ENCODE measurements around the gene GALNT9. TPM values are rescaled to one million over a fixed set of nuclear protein-coding genes. Genes with fewer than 3 reads are reported as not detected.

The GALNT9 gene
- polyA plus RNA-seq, 1 donor from 2014 or later = 13.5 TPM

DNA sequence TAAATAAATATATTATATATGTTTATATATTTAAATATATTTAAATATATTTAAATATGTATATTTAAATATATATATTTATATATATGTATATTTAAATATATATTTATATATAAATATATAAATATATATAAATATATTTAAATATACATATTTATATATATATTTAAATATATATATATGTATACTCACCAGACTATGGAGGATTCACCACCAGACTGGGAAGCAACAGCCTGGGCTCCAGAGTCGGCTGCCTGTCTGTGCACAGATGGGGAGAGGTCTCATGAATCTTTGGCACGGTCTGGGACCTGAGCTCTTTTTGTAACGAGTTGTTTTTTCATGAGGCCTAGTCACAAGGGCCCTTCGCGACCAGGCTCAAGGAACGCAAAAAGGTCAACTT, 163.8 kb downstream of the GALNT9 start:
- no peak overlapping the region for H3K27ac ChIP-seq (ENCODE audit: low read length)
- H4K20me1 ChIP-seq (ENCODE audit: insufficient read depth) = no peaks in the 10 kb centered on the region
- H3K9me2 ChIP-seq (ENCODE audit: insufficient read depth, low read length) = no peaks in the 10 kb centered on the region
- no peaks in the 10 kb centered on the region for H3K36me3 ChIP-seq (ENCODE audit: insufficient read depth, low read length)
- no peak overlapping the region for H3K9ac ChIP-seq (ENCODE audit: low read length)
- TF ChIP-seq SMC3 (conservative IDR thresholded peaks at IDR 0.05; ENCODE audit: poor library complexity) (no peak), REST (IDR thresholded peaks at IDR 0.05; ENCODE audit: borderline replicate concordance) (no peak), EP300 (conservative IDR thresholded peaks at IDR 0.05; ENCODE audit: poor library complexity, severe bottlenecking) (no peak), CTCF (IDR thresholded peaks at IDR 0.05; ENCODE audit: poor library complexity, severe bottlenecking) (no peak), EZH2 (IDR thresholded peaks at IDR 0.05; ENCODE audit: borderline replicate concordance, insufficient read depth, low read length, poor library complexity, severe bottlenecking) (no peak), RAD21 (conservative IDR thresholded peaks at IDR 0.05) (no peak), POLR2AphosphoS5 (IDR thresholded peaks at IDR 0.05) (no peak), TAF1 (IDR thresholded peaks at IDR 0.05; ENCODE audit: low read depth) (no peak), MXI1 (conservative IDR thresholded peaks at IDR 0.05; ENCODE audit: poor library complexity, severe bottlenecking) (no peak)
- no peak overlapping the region for H3K4me3 ChIP-seq (ENCODE audit: low read length)
- no peaks in the 10 kb centered on the region for H3F3A ChIP-seq (ENCODE audit: insufficient read depth, low read length, poor library complexity, severe bottlenecking)
- no peaks in the 10 kb centered on the region for H3K9me3 ChIP-seq (ENCODE audit: low read length)
- no peak overlapping the region for H3K4me2 ChIP-seq (ENCODE audit: low read length)
- no peaks in the 10 kb centered on the region for H3K79me2 ChIP-seq (replicated peaks; ENCODE audit: insufficient read depth, low read length)
- no peak overlapping the region for H2AFZ ChIP-seq (ENCODE audit: low read depth, low read length)
- no peaks in the 10 kb centered on the region for H3K27me3 ChIP-seq (ENCODE audit: insufficient read depth, low read depth, low read length)

DNA sequence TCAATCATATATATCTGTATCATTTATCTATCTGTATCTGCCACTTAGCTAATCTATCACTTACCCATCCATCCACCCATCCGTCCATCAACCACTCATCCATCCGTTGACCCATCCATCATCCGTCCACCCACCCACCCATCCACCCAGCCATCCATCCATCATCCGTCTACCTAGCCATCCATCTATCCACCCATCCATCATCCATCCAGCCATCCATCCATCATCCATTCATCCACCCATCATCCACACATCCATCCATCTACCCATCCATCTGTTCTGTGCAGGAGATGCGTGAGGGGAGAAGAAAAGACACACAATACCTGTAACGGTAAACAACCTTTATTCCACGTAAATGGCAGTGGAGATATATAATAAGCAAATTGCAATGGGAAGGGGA, 165.0 kb downstream of the GALNT9 start:
- Histone ChIP-seq H3K9me2 (ENCODE audit: insufficient read depth, low read length) (no peaks in the 10 kb centered on the region), H4K20me1 (ENCODE audit: insufficient read depth) (no peaks in the 10 kb centered on the region), H3K27me3 (ENCODE audit: insufficient read depth, low read depth, low read length) (no peaks in the 10 kb centered on the region), H3K4me3 (ENCODE audit: low read length) (no peak overlapping the region), H3F3A (ENCODE audit: insufficient read depth, low read length, poor library complexity, severe bottlenecking) (no peaks in the 10 kb centered on the region), H3K4me2 (ENCODE audit: low read length) (no peak overlapping the region), H3K9me3 (ENCODE audit: low read length) (no peaks in the 10 kb centered on the region), H3K27ac (ENCODE audit: low read length) (no peak overlapping the region), H3K79me2 (replicated peaks; ENCODE audit: insufficient read depth, low read length) (no peaks in the 10 kb centered on the region), H2AFZ (ENCODE audit: low read depth, low read length) (no peak overlapping the region), H3K36me3 (ENCODE audit: insufficient read depth, low read length) (no peaks in the 10 kb centered on the region), H3K9ac (ENCODE audit: low read length) (no peak overlapping the region)
- TF ChIP-seq POLR2AphosphoS5 (IDR thresholded peaks at IDR 0.05) = no peak
- TF ChIP-seq REST (IDR thresholded peaks at IDR 0.05; ENCODE audit: borderline replicate concordance) = no peak
- TF ChIP-seq RAD21 (conservative IDR thresholded peaks at IDR 0.05) = no peak
- no peak for TF ChIP-seq MXI1 (conservative IDR thresholded peaks at IDR 0.05; ENCODE audit: poor library complexity, severe bottlenecking)
- no peak for TF ChIP-seq TAF1 (IDR thresholded peaks at IDR 0.05; ENCODE audit: low read depth)
- TF ChIP-seq SMC3 (conservative IDR thresholded peaks at IDR 0.05; ENCODE audit: poor library complexity) = no peak
- TF ChIP-seq EP300 (conservative IDR thresholded peaks at IDR 0.05; ENCODE audit: poor library complexity, severe bottlenecking) = no peak
- TF ChIP-seq CTCF (IDR thresholded peaks at IDR 0.05; ENCODE audit: poor library complexity, severe bottlenecking) = no peak
- no peak for TF ChIP-seq EZH2 (IDR thresholded peaks at IDR 0.05; ENCODE audit: borderline replicate concordance, insufficient read depth, low read length, poor library complexity, severe bottlenecking)
